HG02610 (cell line): Measurements from ENCODE around the gene S100PBP.

Experiments
- ATAC-seq: cut with Tn5 transposase; IDR thresholded peaks from one replicate; pipeline ENCODE4 v1.9.1; 2021; ENCODE audit warnings: mild to moderate bottlenecking, moderate library complexity; ENCODE audit not compliant: unreplicated experiment

The S100PBP gene

DNA sequence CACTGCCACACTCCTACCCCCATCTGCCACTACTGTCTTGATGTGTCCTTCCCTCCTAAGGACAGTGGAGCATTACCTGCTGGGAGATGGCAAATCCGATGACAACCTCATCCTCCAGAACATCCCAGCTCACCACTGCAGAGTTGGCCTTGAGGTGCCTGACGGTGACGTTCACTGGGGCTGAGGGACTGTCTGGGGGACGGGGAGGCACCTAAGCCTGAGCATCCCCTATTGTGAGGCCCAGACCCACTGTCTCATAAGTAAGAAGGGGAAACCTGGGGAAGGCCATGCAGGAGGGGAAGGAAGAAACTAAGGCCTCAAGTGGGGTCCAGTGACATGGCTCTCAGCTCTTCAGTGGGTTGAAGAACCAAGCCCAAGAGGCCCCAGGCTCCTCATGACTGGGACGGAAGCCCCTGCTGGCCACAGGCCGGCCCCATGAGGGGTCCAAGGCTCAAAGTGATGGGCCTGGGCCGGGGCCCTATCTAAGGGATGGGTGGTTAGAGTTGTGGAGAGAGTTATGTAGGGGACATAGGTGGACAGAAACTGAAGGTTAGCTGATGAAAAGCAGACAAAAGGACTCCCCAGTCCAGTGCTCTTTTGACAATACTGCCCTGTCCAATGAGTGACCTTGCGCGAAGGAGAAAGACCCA is 51.5 kb downstream of the S100PBP start:
- ATAC-seq, result no peak

DNA sequence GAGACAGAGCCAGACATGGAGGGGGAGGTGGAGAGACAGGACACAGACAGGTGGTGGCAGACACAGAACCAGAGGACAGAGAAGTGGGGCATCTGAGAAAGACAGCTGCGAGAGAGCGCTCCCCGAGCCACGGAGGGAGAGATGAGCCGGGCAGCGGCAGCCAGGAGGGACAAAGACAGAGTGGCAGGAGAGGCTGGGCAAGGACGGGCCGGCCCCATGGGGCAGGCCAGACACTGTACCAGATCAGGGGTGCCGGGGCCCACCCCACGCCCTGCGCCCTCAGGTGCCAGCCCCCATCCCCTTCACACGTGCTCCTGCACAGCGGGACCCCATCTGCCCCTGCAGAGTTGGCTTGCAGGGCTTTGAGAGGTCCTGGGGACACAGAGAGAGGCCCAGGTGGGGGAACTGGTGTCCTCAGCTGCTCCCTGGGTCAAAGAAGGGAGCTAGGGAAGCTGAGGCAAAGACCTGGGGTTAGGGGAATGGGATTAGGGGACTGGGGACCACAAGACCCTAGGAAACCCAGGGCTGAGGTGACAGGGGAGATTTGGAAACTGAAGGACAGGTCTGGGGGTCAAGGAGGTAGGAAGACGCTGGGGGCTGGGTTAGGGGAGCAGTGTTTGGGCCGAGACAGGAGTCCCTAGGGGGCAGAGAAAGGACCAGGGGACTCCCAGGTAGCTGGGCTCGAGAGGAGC is 52.6 kb downstream of the S100PBP start:
- ATAC-seq, result no peak

DNA sequence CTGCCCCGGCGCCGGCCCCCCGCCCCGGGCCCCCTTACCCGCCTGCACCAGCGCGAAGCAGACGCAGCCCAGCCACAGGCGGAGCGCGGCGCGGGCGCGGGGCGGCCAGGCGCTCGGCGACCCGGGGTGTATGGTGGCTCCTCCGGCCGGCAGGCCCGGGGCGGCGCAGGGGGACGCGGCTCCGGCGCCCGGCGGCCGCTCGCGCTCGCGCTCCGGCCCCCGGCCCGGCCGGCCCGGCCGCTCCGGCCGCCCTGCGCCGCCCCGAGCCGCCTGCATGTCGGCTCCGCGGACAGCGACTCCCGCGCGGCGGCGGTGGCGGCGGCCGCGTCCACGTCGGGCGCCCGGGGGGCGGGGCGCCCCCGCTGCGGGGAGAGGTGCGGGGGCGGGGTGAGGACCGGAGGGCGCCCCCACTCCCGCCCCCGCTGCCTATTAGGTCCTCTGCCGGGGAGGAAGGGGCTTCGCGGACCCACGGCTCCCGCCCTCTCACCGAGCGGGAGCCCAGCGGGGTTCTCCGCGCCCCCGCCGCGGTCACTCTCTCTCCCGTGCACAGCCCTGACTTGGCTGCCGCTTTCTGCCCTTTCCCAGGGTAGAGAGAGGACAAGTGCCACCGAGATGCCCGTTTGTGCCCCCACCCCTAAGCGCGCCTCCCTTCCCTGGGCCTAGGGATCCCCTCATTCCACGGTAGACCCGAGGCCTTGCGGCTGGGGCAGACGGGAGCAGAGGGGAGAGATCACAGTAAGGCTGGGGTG is 53.3 kb downstream of the S100PBP start, which contains the start of gene FNDC5:
Gene FNDC5 (minus strand): TSS at position 298 of the 749 bp plus-strand sequence.
- no peak for ATAC-seq

DNA sequence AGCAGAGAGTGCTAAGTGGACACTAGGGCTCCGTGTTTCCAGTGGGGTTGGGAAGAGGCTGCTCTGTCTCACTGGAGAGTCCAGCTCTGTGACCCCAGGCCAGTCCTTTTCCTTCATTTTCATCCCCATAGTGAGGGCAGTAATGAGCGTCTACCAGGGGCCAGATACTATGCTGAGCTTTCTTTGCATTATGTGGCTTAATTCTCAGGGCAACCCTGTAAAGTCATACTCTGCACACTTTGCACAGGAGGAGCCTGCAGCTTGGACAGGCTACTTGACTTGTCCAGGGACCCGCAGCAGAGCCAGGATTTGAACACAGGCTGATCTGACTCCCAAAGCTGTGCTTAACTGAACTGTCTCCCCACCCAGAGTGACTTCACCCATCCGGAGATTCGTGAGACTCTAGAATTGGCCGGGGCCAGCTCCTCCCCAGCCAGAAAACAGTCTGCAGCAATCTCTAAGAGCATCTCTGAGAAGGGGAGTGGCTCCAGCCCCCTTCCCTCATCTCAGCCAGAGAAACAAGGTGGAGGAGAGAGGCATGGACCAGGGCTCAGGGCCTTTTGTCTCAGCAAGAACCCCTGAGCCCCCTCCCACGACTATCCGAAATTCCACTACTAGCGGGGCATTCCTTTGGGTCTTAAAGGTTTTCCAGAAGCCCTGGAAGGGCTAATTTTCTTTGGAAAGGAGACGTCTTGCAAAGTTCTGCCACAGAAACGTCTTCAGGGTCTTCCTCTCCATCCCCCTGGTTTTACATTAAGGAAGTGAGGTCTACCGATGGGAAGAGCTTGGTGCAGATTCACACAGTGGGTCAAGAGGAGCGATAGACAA is 54.1 kb downstream of the S100PBP start:
- no peak for ATAC-seq

DNA sequence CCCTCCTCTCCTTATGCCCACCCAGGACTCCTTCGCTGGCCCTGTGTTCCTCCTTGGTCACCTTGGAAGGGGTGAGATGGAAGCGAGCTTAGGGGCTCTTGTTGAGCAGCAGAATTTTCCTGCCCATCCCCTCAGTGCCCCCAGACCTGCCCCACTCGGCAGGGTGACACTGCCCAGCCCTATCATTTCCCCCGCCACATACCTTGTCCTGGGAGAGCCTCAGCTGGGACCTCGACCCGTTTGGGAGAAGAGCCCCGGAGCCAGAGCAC is 54.7 kb downstream of the S100PBP start:
- no peak for ATAC-seq

DNA sequence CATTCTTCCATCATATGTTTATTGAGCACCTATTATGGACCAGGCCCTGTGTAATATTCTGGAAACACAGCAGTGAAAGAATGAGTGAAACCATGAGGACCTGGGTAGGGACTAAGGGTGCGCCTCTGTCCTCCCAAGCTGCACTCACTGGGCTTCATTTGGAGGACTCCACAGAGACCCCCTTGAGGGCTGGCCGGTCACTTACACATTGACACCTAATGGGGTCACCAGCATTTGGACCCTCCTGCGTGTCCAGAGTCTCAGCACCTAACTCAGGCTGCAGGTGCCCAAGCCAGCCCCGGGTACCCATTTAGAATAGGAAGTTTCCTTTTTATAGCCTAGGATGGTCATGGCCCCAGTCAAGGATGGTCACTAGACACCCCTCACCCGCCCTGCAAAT is 56.0 kb downstream of the S100PBP start:
- no peak for ATAC-seq

DNA sequence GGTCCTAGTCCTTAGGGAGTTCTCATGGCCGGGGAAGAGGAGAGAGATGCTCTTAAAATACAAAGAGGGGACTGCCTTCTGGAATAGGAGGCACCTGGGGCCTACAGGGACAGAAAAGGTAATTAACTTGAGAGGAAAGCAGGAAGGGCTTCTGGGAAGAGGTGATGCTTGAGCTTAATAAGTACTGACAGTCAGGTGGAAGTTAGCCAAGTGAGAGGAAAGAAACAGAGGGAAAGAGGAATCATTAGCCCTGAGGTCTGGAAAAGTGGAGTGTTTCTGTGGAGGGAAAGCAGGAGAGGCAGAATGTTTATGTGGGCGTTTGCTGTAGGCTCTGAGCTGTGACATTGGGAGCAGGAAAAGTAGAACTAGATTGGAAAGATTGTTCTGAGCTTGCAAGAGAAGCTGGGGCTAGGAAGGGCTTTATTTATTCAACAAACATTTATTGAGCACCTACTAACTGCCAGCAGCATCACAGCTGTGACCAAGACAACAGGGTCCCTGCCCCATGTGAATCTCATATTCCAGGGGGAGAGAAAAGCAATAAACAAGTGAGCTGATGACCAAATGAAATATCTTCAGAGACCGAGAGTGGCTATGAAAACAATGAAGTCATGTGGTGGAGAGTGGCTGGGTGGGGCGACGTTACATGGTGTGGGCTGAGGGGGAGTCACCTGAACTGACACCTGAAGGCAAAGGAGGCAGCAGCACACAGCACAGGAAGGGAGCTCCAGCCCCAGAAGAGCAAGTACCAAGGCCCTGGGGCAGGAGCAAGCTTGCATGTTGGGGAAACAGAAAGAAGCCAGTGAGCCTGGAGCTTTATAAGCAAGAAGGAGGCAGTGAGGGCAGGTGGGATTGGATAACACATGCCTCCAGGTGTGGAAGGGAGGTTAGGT is 57.7 kb downstream of the S100PBP start:
- no peak for ATAC-seq

DNA sequence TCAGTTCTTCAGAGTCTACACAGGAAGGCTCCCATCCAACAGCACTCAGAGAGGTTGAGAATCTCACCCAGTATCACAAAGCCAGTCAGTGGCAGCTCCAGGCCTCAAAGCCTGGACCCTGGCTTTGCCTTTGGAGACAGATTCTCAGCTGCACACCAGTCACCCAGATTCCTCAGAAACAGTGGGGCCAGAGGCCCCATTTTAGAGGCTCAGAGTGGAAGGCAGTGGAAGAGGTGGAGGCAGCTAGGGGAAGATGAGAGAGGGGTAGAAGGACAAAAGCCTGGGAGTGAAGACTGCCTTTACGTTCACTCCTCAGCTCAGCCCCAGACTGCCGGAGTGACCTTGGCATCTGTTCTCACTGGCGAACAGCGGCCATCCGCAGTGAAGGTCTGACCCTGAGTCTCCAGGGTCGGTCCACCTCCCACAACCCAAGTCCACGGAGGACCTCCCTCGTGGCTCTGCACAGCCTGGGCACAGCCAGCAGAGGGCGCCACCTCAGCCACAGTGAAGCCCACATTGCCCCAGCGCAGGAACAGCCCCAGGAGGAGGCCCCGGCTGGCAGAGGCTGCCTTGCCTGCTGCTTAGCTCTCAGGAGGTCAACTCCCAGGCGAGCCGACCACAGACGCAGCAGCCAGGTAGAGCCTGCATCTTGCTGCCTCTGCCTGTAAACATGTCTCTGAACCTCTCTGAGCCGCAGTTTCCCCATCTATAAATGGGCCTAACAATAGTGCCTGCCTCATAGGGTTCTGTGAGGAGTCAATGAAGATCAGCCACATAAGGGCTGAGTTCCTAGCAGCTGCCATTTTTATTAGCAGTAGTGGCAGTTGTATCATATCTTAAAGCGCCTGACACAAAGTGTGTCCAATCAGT is 59.1 kb downstream of the S100PBP start:
- no peak for ATAC-seq

DNA sequence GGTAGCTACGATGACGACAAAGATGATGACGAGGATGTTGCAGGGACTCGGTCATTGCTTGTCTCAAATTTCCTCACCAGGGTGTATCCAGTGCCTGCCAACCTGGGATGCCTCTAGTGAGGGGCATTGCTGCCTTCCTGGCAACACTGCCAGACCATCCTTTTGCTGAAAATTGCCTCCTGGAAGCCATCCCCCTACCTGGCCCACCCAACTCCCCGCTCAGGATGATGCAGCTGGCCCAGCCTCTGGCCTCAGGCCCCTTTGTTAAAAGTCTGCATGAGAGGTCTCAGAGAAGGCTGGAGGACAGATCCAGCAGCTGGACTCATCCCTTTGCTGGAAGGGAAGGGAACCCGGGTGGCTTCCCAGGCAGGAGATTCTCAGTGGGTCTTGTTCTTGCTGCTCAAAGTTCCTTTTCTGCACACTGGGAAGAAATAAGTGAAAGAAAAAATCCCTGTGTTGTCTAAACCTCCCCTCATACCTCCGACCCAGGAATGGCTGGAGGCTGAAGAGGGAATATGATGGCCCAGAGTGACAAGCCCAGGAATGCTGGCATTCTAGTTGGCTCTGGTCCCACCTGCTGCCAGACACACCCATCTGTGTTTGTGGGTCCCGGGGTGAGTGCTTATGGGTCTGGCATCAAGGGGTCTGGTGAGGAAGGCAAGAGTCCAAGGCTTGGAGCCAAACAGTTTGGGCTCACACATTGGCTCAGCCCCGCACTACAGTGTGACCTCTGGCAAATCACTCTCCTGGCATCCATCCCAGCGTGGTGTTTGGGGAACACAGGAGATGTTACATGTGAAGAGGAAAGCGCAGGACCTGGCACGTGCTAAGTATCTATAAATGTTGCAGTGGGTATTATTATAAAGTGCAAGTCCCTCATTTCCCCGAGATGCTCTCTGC is 60.0 kb downstream of the S100PBP start:
- no peak for ATAC-seq

DNA sequence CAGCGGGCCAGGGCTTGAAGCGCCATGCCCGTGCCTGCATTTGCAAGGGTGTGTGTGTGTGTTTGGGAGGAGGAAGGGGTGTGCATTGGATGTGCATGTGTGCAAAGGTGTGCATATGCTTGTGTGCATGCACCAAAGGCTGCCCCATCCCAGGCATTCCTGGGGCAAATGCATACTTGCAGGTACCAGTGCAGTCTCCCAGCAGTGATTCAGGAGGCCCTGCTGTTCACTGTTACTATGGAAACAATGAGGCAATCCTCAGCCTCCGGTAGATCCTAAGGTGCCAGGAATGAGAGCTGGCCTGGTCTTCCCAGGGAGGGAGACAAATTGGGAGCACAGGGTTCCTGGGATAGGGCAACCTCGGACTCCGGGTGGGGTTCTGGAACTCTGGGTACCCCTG is 60.7 kb downstream of the S100PBP start:
- ATAC-seq, result no peak

DNA sequence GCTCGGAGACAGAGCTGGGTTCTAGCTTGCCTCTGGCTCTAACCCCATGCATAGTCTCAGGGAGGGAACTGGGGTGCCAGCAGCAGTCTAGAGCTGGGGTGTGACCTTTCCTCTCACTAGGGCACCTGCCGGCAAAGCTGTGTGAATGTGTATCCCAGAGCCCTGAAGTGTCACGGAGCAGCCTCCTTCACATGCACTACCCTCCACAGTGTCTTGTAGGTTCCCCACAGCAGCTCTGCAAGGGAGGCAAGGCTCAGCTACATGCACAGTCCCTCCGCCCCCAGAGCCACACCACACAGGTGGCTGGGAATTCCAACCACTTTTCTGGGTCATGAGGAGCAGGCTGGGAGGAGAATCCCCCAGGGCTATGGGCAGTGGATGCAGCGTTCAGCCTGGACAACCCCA is 61.2 kb downstream of the S100PBP start:
- ATAC-seq, result no peak

DNA sequence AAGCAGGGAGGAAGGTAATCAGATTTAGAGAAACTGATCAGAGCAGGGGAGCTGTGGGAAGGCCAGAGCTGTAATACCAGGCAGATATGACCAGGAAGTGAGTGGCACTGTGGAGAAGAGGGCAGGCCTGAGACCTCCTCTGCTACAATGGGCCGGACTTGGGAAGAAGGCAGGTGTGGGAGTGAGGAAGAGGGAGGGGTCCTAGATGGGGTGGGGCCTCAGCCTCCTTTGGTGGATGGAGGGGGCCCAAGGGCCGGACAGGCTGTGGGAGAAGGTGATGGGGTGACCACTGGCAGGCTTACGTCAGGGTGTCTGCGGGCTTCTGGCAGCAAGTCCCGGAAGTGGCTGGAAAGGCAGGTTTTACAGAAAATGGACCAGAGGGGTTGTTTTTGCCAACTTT is 63.8 kb downstream of the S100PBP start:
- no peak for ATAC-seq

DNA sequence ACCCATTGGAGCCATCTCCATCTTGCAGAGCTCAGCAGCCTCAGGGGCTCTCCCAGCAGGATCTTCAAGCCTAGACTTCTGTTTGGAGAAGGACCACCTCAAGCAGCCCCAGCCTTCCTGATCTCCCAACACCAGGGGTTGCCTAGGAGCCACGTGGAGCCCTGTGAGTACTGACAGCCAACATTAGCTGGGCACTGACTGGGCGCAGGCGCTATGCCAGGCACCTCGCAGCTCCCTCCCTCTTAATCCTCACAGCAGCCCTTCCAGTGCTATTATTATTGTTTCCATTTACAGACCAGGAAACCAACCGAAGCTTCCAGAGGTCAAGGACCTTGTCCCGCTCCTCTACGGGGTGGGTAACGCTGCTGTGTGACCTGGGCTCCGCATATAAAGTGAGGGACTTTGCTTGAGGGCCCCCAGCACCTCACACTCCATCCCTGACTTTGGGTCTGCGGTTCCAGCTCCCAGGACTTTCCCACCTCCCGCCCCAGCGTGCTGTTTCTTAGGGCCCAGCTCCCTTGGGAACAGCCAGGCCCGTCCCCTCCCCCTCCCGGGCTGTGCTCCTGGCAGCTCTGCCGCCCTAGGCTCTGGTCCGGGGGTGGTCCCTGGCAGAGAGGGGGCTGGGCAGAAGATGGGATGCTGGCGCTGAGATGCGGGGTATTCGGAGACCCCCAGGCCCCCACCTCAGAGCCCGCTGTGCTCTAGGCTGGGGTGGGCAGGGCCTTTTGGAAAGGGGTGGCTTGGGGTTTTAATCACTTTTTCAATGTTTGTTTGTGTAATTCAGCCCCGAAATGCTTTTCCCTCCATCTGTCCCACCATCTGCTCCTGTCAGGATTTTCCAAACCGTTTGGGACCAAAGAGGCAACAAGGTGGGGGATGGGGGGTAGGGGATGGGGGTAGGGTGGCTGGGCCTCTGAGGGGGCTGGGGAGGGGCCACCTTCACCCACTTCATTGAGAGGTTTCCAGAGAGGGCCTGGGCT is 64.7 kb downstream of the S100PBP start:
- no peak for ATAC-seq

DNA sequence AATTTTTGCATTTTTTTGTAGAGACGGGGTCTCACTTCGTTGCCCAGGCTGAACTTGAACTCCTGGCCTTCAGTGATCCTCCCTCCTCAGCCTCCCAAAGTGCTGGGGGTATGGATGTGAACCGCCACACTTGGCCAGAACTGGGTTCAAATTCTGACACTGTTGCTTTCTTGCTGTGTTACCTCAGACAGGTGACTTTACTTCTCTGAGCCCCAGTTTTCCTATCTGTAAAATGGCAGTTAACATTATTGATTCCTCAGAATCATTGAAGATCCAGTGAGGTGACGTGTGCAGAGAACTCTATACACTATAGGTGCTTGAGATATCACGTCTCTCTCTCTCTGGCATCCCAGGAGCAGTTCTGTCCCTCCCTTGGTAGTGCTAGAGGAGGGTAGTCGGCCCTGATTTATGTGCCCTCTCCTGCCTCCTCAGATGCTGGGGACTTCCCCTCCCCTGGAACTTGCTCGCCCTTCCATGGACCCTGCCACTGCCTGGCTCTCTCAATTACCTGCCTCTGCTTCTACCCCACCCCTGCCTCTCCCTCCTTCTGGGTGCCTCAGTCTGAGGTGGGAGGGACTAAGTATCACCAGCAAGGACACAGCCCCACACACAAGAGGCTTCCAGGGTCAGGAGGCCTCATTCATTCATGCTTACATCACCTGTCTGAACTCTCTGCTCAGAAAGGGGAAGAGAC is 66.0 kb downstream of the S100PBP start:
- ATAC-seq, result no peak

DNA sequence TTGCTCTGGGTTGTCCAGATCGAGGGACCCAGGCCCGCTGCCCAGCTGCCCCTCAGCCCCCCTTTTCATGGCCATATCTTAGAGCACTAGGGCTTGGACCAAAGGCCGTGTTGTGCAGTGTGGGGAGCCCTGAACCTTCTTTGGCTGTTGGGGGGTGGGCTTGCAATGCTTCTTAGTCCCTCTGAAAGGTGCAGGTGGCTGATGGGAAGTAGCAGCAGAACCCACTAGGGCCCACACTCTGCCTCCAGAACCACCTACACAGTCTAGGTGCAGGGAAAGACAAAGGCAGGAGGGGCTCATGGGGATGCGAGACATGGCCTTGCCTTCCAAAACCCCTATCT is 66.5 kb downstream of the S100PBP start:
- ATAC-seq, result no peak

DNA sequence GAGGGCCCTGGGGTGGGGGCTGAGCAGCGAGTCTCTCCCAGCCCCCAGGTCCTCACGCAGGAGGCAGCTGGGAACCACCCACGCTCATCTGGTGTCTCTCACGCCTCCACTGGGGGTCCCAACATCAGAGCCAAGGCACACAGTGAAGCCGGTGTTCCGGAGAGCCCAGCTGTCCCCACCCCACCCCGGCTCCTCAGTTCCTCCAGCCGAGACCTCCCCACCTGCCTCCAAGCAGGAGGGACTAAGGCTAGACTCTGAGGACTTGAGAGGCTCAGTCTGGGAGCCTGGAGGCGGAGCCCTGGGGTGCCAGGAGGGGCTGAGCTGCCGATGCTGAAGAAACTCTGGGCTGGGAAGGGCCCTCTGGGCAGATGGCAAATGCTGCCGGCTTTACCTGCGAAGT is 67.3 kb downstream of the S100PBP start:
- no peak for ATAC-seq

DNA sequence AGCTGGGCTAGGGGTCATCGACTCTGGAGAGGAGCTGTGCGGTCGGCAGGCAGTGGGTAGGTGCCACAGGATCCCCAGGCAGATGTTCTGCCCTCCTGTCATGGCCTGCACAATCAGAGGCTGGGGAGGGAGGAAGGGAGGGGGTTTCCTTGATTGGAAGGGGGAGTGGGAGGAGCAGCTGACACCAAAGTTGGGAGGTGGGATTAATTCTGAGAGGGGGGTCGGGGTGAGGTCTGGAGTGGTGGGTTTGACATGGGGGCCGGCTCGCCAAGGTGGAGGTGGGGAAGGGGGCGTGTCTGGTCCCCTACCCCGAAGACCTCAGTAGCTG is 68.2 kb downstream of the S100PBP start:
- no peak for ATAC-seq
